DND-41 (cell line): Measurements from ENCODE around the gene STARD7.

ENCODE experiments used
- ATAC-seq: fragments of 200-7000 bp; cut with Tn5 transposase; 3 replicates; pipeline ENCODE4 v1.9.1; 2021; ENCODE audit warnings: low read depth; ENCODE audit not compliant: insufficient read depth
- DNase-seq: peaks from one replicate; pipeline ENCODE4 v3.0.0-alpha.2; 2020
- H2AFZ ChIP-seq: 2 replicates; pipeline ENCODE4 v1.6.0; 2012; ENCODE audit warnings: low read depth, low read length
- H3K27ac ChIP-seq: 2 replicates; pipeline ENCODE4 v1.5.1; 2012; ENCODE audit warnings: low read length, inconsistent platforms
- H3K27me3 ChIP-seq: fragments of 200-600 bp; sonication (generic); 2 replicates; pipeline ENCODE4 v1.6.0; 2012; ENCODE audit warnings: low read length, mild to moderate bottlenecking, inconsistent platforms; ENCODE audit not compliant: insufficient read depth, poor library complexity
- H3K36me3 ChIP-seq: 2 replicates; pipeline ENCODE4 v1.5.1; 2012; ENCODE audit warnings: low read length, inconsistent platforms; ENCODE audit not compliant: insufficient read depth
- H3K4me1 ChIP-seq: 2 replicates; pipeline ENCODE4 v1.5.1; 2012; ENCODE audit warnings: mild to moderate bottlenecking, low read length; ENCODE audit not compliant: insufficient read depth
- H3K4me2 ChIP-seq: 2 replicates; pipeline ENCODE4 v1.6.0; 2012; ENCODE audit warnings: mild to moderate bottlenecking, moderate library complexity, low read length, inconsistent platforms; ENCODE audit not compliant: insufficient read depth
- H3K4me3 ChIP-seq, 2 experiments: fragments of 200-600 bp in 1 of 2; shearing (Covaris generic) in 1 of 2; 2 replicates each; pipeline ENCODE4 v1.5.1; 2012 to 2016; ENCODE audit warnings: inconsistent platforms in 2 of 2, low read length in 2 of 2, mild to moderate bottlenecking in 2 of 2, low read depth in 1 of 2, moderate library complexity in 1 of 2
- H3K79me2 ChIP-seq: 2 replicates; pipeline ENCODE4 v1.6.0; 2012; ENCODE audit warnings: low read length, inconsistent platforms; ENCODE audit not compliant: insufficient read depth
- H3K9ac ChIP-seq: 2 replicates; pipeline ENCODE4 v1.6.0; 2012; ENCODE audit warnings: low read depth, mild to moderate bottlenecking, inconsistent platforms, low read length, moderate library complexity
- H3K9me3 ChIP-seq: 2 replicates; pipeline ENCODE4 v1.5.1; 2012; ENCODE audit warnings: low read length, moderate library complexity, mild to moderate bottlenecking, inconsistent platforms; ENCODE audit not compliant: insufficient read depth, severe bottlenecking
- H4K20me1 ChIP-seq: 2 replicates; pipeline ENCODE4 v1.6.0; 2012; ENCODE audit warnings: low read length; ENCODE audit not compliant: insufficient read depth
- EZH2 ChIP-seq: IDR thresholded peaks from 3 replicates; pipeline ENCODE4 v1.6.1; 2012; ENCODE audit warnings: borderline replicate concordance, low read depth, mild to moderate bottlenecking, moderate library complexity, low read length, inconsistent platforms; ENCODE audit not compliant: severe bottlenecking
- TF ChIP-seq, protein P1 (sequence below): IDR thresholded peaks from 2 replicates; pipeline ENCODE4 v1.5.1; 2012; ENCODE audit warnings: borderline replicate concordance, low read length, moderate library complexity, mild to moderate bottlenecking; ENCODE audit not compliant: poor library complexity, severe bottlenecking; ENCODE audit errors: extremely low read depth

The STARD7 gene

GRCh38 chr2:96239745-96240264 lies 31.2 kb upstream of the STARD7 start:
- H3K27ac ChIP-seq = no peak overlapping the region
- no peaks in the 10 kb centered on the region for H3K4me1 ChIP-seq

DNA sequence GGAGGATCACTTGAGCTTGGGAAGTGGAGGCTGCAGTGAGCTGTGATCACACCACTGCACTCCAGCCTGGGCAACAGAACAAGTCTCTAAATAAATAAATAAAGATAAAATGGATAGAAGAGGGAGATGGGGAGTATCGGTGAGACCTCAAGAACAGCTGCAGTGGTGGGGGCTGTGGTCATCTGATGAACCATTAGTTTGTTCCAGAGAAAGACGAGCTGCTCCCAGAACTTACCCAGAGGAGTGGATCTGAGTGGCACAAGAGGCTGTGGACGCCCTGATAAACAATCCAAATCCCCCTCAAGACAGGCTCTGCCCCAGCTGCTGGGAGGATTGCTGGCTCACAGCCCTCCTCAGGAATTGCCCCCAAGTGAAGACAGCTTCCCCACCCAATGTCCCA lies 30.5 kb upstream of the STARD7 start:
- no peak for TF ChIP-seq EZH2
- TF ChIP-seq, protein P1, sequence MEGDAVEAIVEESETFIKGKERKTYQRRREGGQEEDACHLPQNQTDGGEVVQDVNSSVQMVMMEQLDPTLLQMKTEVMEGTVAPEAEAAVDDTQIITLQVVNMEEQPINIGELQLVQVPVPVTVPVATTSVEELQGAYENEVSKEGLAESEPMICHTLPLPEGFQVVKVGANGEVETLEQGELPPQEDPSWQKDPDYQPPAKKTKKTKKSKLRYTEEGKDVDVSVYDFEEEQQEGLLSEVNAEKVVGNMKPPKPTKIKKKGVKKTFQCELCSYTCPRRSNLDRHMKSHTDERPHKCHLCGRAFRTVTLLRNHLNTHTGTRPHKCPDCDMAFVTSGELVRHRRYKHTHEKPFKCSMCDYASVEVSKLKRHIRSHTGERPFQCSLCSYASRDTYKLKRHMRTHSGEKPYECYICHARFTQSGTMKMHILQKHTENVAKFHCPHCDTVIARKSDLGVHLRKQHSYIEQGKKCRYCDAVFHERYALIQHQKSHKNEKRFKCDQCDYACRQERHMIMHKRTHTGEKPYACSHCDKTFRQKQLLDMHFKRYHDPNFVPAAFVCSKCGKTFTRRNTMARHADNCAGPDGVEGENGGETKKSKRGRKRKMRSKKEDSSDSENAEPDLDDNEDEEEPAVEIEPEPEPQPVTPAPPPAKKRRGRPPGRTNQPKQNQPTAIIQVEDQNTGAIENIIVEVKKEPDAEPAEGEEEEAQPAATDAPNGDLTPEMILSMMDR = no peak
- no peaks in the 10 kb centered on the region for H3K9me3 ChIP-seq
- H3K27me3 ChIP-seq = no peaks in the 10 kb centered on the region
- no peak overlapping the region for H3K4me2 ChIP-seq
- no peaks in the 10 kb centered on the region for H3K79me2 ChIP-seq
- no peaks in the 10 kb centered on the region for H4K20me1 ChIP-seq
- H3K4me3 ChIP-seq = no peak overlapping the region
- peaks cover 8% of the 10 kb centered on the region; the same call in 1 of the 2 replicates for H3K36me3 ChIP-seq
- DNase-seq (no peak), ATAC-seq (no peak)
- no peak overlapping the region for H2AFZ ChIP-seq
- no peak overlapping the region for H3K27ac ChIP-seq
- no peak overlapping the region for H3K9ac ChIP-seq
- H3K4me1 ChIP-seq = no peaks in the 10 kb centered on the region

More at GRCh38 chr2:96239745-96240264, 31.2 kb upstream of the STARD7 start:
- peaks cover 8% of the 10 kb centered on the region; the same call in 1 of the 2 replicates for H3K36me3 ChIP-seq
- H3K79me2 ChIP-seq = no peaks in the 10 kb centered on the region
- H3K9ac ChIP-seq = no peak overlapping the region
- no peak overlapping the region for H2AFZ ChIP-seq
- DNase-seq (no peak), ATAC-seq (no peak)
- no peaks in the 10 kb centered on the region for H3K9me3 ChIP-seq
- no peaks in the 10 kb centered on the region for H4K20me1 ChIP-seq
- no peaks in the 10 kb centered on the region for H3K27me3 ChIP-seq
- H3K4me3 ChIP-seq = no peak overlapping the region
- no peak overlapping the region for H3K4me2 ChIP-seq
- no peak for TF ChIP-seq EZH2
- TF ChIP-seq, protein P1 = no peak

- H2AFZ ChIP-seq = no peak overlapping the region
- no peak for TF ChIP-seq EZH2
- TF ChIP-seq, protein P1 = no peak
- no peak overlapping the region for H3K4me2 ChIP-seq
- no peaks in the 10 kb centered on the region for H3K9me3 ChIP-seq
- no peak for ATAC-seq
- no peak overlapping the region for H3K27ac ChIP-seq
- no peak overlapping the region for H3K9ac ChIP-seq
- DNase-seq = no peak
- H3K27me3 ChIP-seq = no peaks in the 10 kb centered on the region
- no peaks in the 10 kb centered on the region for H4K20me1 ChIP-seq
- no peaks in the 10 kb centered on the region for H3K79me2 ChIP-seq
- peaks cover 8% of the 10 kb centered on the region; the same call in 1 of the 2 replicates for H3K36me3 ChIP-seq
- no peak overlapping the region for H3K4me3 ChIP-seq
- H3K4me1 ChIP-seq = no peaks in the 10 kb centered on the region
These were observed 29.6 kb upstream of the STARD7 start for GRCh38 chr2:96238266-96238665.
